Lower leg skin (tissue), 4 donors: ENCODE results near the gene MIDN. TPM values are rescaled to one million over a fixed set of nuclear protein-coding genes. Genes with fewer than 3 reads are reported as not detected.

Experiments
- DNase-seq, 2 donors: peaks; one replicate each; pipeline ENCODE4 v3.0.0-alpha.2; 2019; ENCODE audit warnings: low spot score in 2 of 2
- H3K4me3 ChIP-seq: fragments of 200-600 bp; sonication (generic); 2 replicates; pipeline ENCODE4 v1.5.1; 2017; ENCODE audit warnings: mild to moderate bottlenecking, low read depth; ENCODE audit not compliant: poor library complexity, severe bottlenecking
- POLR2A ChIP-seq, 2 donors: fragments of 450-650 bp; IDR thresholded peaks; one replicate each; pipeline ENCODE4 v1.6.1; 2016 to 2017; ENCODE audit warnings: antibody characterized with exemption in 2 of 2, mild to moderate bottlenecking in 1 of 2, moderate library complexity in 1 of 2
- WGBS, 2 donors: methylation state at CpG; one replicate each; pipeline ENCODE4 v1.1.5; 2018; 5-methylcytosine and 5-hydroxymethylcytosine counted together
- intact Hi-C: fragments of 100-400 bp; cut with DNase I; formaldehyde crosslinking; loops from one replicate; pipeline ENCODE4 v1.15.0; 2023; ENCODE audit warnings: low total_unique reads
- total RNA-seq, 4 donors: library from RNA; depleted of rRNA; stranded (reverse); fragments of >200 nt; gene quantifications; one replicate each; pipeline ENCODE4 v1.1.0, GENCODE V29; 2016
- TF ChIP-seq, protein P1 (sequence below), 3 donors: fragments of 450-650 bp; IDR thresholded peaks; one replicate each; pipeline ENCODE4 v1.5.1; 2016; ENCODE audit warnings: antibody characterized with exemption in 3 of 3, mild to moderate bottlenecking in 3 of 3, moderate library complexity in 2 of 3

Gene MIDN
- total RNA-seq, 4 donors from 2014 or later, result 59.7 to 119 (median 78.7) TPM

DNA sequence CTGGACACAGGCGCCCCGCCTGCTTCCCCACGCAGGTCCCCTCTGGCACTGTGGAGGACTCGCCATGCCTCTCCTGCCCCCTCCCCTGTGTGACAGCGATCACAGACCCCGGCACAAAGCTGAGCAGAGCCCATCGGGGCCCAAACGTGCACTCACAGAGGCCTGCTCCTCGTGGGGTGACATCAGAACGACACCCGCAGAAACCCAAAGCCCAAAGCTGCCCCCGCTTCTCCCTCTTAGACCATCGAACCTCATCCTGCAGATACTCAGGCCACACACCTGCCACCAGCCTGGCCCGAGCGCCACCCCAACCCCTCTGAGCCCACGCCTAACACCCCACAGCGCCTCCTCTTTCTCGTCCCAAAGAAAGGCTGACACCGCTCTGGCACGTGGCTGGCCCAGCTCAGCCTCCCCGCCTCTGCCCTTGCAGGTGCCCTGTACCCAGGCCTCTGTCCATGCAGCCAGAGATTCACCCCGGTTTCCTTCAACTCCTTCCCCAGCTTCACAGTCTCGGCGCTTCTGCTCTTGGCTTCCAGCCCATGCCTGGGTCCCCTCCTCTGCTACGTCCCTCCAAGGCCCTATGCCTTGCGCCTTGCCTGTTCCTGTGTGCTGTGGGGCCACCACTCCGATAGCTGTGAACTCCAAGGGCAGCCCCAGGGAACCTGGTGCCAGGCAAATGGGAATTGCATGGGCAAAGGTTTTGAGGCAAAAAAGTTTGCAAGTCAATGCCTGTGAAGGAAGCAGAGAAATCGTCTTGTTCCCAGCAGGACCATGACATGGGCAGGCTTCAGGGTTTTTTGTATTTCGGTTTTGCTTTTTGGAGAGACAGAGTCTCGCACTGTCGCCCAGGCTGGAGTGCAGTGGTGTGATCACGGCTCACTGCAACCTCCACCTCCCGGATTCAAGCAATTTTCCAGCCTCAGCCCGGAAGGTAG, 9.7 kb upstream of the MIDN start:
- 63 to 65% methylated on average over 33 to 34 of the region's 34 CpGs for WGBS, 2 donors
- intact Hi-C loops, result no loop called here
- DNase-seq, result no peak
- TF ChIP-seq POLR2A (IDR thresholded peaks at IDR 0.05), result no peak
- TF ChIP-seq, protein P1, sequence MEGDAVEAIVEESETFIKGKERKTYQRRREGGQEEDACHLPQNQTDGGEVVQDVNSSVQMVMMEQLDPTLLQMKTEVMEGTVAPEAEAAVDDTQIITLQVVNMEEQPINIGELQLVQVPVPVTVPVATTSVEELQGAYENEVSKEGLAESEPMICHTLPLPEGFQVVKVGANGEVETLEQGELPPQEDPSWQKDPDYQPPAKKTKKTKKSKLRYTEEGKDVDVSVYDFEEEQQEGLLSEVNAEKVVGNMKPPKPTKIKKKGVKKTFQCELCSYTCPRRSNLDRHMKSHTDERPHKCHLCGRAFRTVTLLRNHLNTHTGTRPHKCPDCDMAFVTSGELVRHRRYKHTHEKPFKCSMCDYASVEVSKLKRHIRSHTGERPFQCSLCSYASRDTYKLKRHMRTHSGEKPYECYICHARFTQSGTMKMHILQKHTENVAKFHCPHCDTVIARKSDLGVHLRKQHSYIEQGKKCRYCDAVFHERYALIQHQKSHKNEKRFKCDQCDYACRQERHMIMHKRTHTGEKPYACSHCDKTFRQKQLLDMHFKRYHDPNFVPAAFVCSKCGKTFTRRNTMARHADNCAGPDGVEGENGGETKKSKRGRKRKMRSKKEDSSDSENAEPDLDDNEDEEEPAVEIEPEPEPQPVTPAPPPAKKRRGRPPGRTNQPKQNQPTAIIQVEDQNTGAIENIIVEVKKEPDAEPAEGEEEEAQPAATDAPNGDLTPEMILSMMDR (IDR thresholded peaks at IDR 0.05), result no peak
- no peak overlapping the region for H3K4me3 ChIP-seq

DNA sequence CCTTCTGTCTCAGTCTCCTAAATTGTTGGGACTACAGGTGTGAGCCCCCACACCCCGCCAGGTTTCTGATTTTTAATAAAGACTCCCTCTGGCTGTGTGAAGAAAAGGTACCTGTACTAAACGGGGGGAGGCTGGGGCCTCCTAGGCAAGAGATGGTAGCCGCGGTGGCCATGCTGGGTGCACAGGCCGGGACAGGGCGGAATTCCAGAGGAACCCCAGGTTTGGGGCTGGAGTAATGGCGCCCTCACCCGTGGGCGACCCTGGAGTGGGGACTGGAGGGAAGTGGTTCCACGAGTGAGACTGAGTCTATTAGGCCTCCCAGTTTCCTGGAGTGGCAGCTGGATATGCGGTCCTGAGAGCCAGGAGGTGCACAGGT, 9.0 kb upstream of the MIDN start:
- 74 to 84% methylated on average over 11 of the region's 11 CpGs for WGBS, 2 donors
- intact Hi-C loops, result no loop called here
- TF ChIP-seq, protein P1 (IDR thresholded peaks at IDR 0.05), result no peak
- TF ChIP-seq POLR2A (IDR thresholded peaks at IDR 0.05), result no peak
- DNase-seq, result no peak
- no peak overlapping the region for H3K4me3 ChIP-seq

DNA sequence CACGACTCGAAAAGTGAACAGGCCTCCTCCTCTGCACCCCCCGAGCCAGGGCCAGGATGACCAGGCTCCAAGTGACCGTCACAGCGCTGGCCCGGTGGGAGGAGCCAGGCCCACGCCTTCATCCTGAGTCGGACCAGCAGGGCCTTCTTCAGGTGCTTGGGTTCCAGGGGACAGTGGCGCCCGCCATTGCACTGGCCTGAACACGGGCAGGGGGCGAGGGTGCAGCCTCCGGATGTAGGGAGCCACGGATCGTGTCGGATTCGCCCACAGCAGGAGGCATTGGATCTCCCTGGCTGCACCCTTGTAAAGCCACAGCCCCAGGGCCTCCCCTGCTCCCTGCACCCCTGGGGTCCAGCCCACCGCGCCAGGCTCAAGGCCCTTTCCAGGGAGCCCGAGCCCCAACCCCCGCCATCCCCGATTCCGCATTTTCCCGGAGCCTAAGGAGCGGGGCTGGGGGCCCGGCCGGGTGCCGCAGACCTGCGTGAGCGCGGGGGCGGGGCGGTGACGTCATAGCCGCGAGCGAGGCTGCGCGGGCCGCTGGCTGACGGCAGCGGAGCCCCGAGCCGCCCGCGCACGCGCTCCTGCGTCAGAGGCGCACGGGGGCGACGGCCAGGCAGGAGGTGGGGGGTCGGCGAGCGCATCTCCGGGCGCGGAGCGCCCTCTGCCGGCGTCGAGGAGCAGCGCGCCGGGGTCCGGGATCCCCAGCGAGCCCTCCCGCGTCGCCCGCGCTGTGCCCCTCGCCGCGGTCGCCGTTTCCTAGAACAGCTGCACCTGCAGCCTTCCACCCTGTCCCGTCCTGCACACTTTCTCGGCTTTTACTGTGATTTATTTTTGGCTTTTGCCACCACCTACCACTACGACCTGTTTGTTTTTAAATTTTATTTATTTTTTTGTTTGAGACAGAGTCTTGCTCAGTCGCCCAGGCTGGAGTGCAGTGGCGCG, 8.3 kb upstream of the MIDN start:
- intact Hi-C loops, result no loop called here
- DNase-seq, result peak; percentile 69 to 96
- 9 to 12% methylated on average over 36 to 81 of the region's 84 CpGs for WGBS, 2 donors
- no peak overlapping the region for H3K4me3 ChIP-seq
- TF ChIP-seq, protein P1 (IDR thresholded peaks at IDR 0.05), result no peak
- TF ChIP-seq POLR2A (IDR thresholded peaks at IDR 0.05), result no peak

DNA sequence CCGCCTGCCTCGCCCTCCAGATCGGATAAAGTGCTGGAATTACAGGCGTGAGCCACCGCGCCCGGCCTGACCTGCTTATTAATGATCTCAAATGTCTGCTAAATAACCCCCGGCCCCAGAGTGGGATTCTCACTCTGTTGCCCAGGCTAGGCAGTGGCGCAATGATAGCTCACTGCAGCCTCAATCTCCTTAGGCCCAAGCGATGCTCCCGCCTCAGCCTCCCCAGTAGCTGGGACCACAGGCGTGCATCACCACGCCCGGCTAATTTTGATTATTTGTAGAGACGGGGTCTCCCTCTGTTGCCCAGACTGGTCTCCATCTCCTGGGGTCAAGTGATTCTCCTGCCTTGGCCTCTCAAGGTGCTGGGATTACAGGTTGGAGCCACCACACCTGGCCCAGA, 7.5 kb upstream of the MIDN start:
- TF ChIP-seq POLR2A (IDR thresholded peaks at IDR 0.05), result no peak
- TF ChIP-seq, protein P1 (IDR thresholded peaks at IDR 0.05), result no peak
- no peak overlapping the region for H3K4me3 ChIP-seq
- WGBS, 2 donors, result 52 to 58% methylated on average over 12 to 15 of the region's 15 CpGs
- DNase-seq, result no peak
- intact Hi-C loops, result no loop called here

DNA sequence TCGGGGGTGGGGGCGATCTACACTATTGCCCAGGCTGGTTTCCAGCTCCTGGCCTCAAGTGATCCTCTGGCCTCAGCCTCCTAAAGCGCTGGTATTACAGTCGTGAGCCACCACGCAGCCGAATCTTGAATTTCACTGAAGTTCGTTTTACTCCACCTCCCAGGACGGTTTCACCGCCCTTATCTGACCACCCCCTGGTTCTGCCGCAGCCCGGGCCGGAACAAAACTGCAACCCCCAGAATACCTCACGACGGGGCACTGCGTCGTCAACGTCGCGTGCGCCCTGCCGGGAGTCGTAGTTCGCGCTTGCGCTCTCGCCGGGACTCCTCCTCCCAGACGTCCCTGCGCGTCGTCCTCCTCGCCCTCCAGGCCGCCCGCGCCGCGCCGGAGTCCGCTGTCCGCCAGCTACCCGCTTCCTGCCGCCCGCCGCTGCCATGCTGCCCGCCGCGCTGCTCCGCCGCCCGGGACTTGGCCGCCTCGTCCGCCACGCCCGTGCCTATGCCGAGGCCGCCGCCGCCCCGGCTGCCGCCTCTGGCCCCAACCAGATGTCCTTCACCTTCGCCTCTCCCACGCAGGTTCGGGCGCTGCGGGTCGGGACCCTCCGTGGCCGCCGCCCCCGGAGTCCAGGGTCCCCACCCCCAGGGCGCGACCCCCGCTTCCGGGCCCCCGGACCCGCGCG, 6.8 kb upstream of the MIDN start, which contains the start of gene ATP5F1D:
Gene ATP5F1D (plus strand): TSS at position 335 of the 679 bp plus-strand sequence. CDS start 100 bp downstream, at position 435.
- intact Hi-C loops, result no loop called here
- WGBS, 2 donors, result 1 to 2% methylated on average over 38 to 49 of the region's 79 CpGs
- peak within 1 kb of the TSS; percentile 67 for H3K4me3 ChIP-seq
- TF ChIP-seq, protein P1 (IDR thresholded peaks at IDR 0.05), result no peak
- TF ChIP-seq POLR2A (IDR thresholded peaks at IDR 0.05), result no peak
- peak; percentile 91 to 98 for DNase-seq
